Liver (tissue), 9 donors: ENCODE results near the gene MEIOC. TPM values are rescaled to one million over a fixed set of nuclear protein-coding genes. Genes with fewer than 3 reads are reported as not detected.

ENCODE experiments used
- DNase-seq: peaks from one replicate; pipeline ENCODE4 v3.0.0-alpha.2; 2017; ENCODE audit warnings: low spot score
- H3K27ac ChIP-seq, 2 donors: one replicate each; pipeline ENCODE4 v1.7.0; 2013; ENCODE audit warnings: inconsistent platforms in 2 of 2, low read length in 2 of 2, control low read depth in 1 of 2, low read depth in 1 of 2, mild to moderate bottlenecking in 1 of 2
- H3K27me3 ChIP-seq, 4 donors: one replicate each; pipeline versions ENCODE4 v1.6.1 to v1.7.0; 2013; ENCODE audit warnings: low read length in 3 of 4, inconsistent platforms in 1 of 4, mild to moderate bottlenecking in 1 of 4, moderate library complexity in 1 of 4; ENCODE audit not compliant: control insufficient read depth in 4 of 4, insufficient read depth in 4 of 4
- H3K36me3 ChIP-seq, 4 donors: one replicate each; pipeline versions ENCODE4 v1.6.1 to v1.7.0; 2013; ENCODE audit warnings: low read length in 3 of 4, mild to moderate bottlenecking in 3 of 4, low read depth in 1 of 4, moderate library complexity in 1 of 4; ENCODE audit not compliant: control insufficient read depth in 4 of 4, insufficient read depth in 3 of 4
- H3K4me1 ChIP-seq, 4 donors: one replicate each; pipeline versions ENCODE4 v1.6.1 to v1.7.0; 2013; ENCODE audit warnings: low read length in 3 of 4, mild to moderate bottlenecking in 3 of 4, moderate library complexity in 1 of 4; ENCODE audit not compliant: control insufficient read depth in 4 of 4, insufficient read depth in 4 of 4
- H3K4me3 ChIP-seq, 3 donors: one replicate each; pipeline versions ENCODE4 v1.6.1 to v1.7.0; 2013; ENCODE audit warnings: low read length in 3 of 3, control low read depth in 1 of 3, low read depth in 1 of 3, mild to moderate bottlenecking in 1 of 3
- H3K9ac ChIP-seq, 2 donors: one replicate each; pipeline ENCODE4 v1.7.0; 2013; ENCODE audit warnings: low read length in 2 of 2, mild to moderate bottlenecking in 2 of 2, moderate library complexity in 2 of 2, control low read depth in 1 of 2, low read depth in 1 of 2
- H3K9me3 ChIP-seq, 4 donors: one replicate each; pipeline versions ENCODE4 v1.6.1 to v1.7.0; 2013; ENCODE audit warnings: low read length in 3 of 4; ENCODE audit not compliant: control insufficient read depth in 4 of 4
- EGR1 ChIP-seq, 2 donors: IDR thresholded peaks; 2 replicates each; pipeline ENCODE4 v1.6.1; 2016 to 2018; ENCODE audit warnings: antibody characterized with exemption in 2 of 2, low read depth in 2 of 2
- FOXA1 ChIP-seq: IDR thresholded peaks from 2 replicates; pipeline ENCODE4 v1.6.1; 2016; ENCODE audit warnings: antibody characterized with exemption
- FOXA2 ChIP-seq: IDR thresholded peaks from 2 replicates; pipeline ENCODE4 v1.6.1; 2016; ENCODE audit warnings: antibody characterized with exemption
- GABPA ChIP-seq, 2 donors: IDR thresholded peaks in 1 of 2; conservative IDR thresholded peaks in 1 of 2; 2 replicates each; pipeline ENCODE4 v1.6.1; 2016; ENCODE audit warnings: antibody characterized with exemption in 2 of 2, mild to moderate bottlenecking in 1 of 2, moderate library complexity in 1 of 2
- HNF4A ChIP-seq, 2 donors: conservative IDR thresholded peaks; 2 replicates each; pipeline ENCODE4 v1.6.1; 2016; ENCODE audit warnings: antibody characterized with exemption in 2 of 2, mild to moderate bottlenecking in 2 of 2
- HNF4G ChIP-seq: IDR thresholded peaks from 2 replicates; pipeline ENCODE4 v1.6.1; 2016; ENCODE audit warnings: antibody characterized with exemption
- MAX ChIP-seq: IDR thresholded peaks from 2 replicates; pipeline ENCODE4 v1.6.1; 2016; ENCODE audit warnings: antibody characterized with exemption
- NR2F2 ChIP-seq: IDR thresholded peaks from 2 replicates; pipeline ENCODE4 v1.6.1; 2016; ENCODE audit warnings: antibody characterized with exemption
- RAD21 ChIP-seq, 2 donors: IDR thresholded peaks; 2 replicates each; pipeline ENCODE4 v1.6.1; 2016; ENCODE audit warnings: antibody characterized with exemption in 2 of 2, mild to moderate bottlenecking in 2 of 2
- REST ChIP-seq: IDR thresholded peaks from 2 replicates; pipeline ENCODE4 v1.6.1; 2016; ENCODE audit warnings: antibody characterized with exemption, mild to moderate bottlenecking
- RXRA ChIP-seq, 2 donors: IDR thresholded peaks; 2 replicates each; pipeline ENCODE4 v1.6.1; 2017 to 2018; ENCODE audit warnings: antibody characterized with exemption in 2 of 2, mild to moderate bottlenecking in 1 of 2
- SP1 ChIP-seq: IDR thresholded peaks from 2 replicates; pipeline ENCODE4 v1.6.1; 2018; ENCODE audit warnings: antibody characterized with exemption, mild to moderate bottlenecking
- TAF1 ChIP-seq: conservative IDR thresholded peaks from 2 replicates; pipeline ENCODE4 v1.6.1; 2016; ENCODE audit warnings: antibody characterized with exemption, mild to moderate bottlenecking
- YY1 ChIP-seq: IDR thresholded peaks from 2 replicates; pipeline ENCODE4 v1.6.1; 2016; ENCODE audit warnings: antibody characterized with exemption, mild to moderate bottlenecking
- WGBS: extraction: QIAGEN DNeasy Blood & Tissue Kit; methylation state at CpG from one replicate; pipeline ENCODE4 v1.1.7; 2013; 5-methylcytosine and 5-hydroxymethylcytosine counted together
- polyA plus RNA-seq, 2 donors: library from polyadenylated mRNA; stranded (reverse) in 1 of 2; unstranded in 1 of 2; fragments of 200-250 nt in 1 of 2; fragments of >200 nt in 1 of 2; fragmentation: Nextera tagmentation in 1 of 2; extraction: Ambion mirVana in 1 of 2; gene quantifications; one replicate each; pipeline versions ENCODE4 v1.2.1 to v1.2.3, GENCODE V29; 2013 to 2015
- total RNA-seq, 2 donors: library from RNA; depleted of rRNA; stranded (reverse); fragments of >200 nt; gene quantifications; one replicate each; pipeline ENCODE4 v1.2.3, GENCODE V29; 2014
- donor health status: healthy.
- donor health status: healthy.
- donor health status: healthy.
- donor health status: healthy.
- donor health status: healthy.

The MEIOC gene
- total and polyA plus RNA-seq, 4 donors, result 0.31 TPM; not detected in 3

GRCh38 chr17:44688675-44689476 lies 32.6 kb downstream of the MEIOC start:
- H3K9ac ChIP-seq, result peak overlapping the region; percentile 64 to 84
- peaks cover 3 to 25% (median 20%) of the 10 kb centered on the region in 4 donors for H3K4me1 ChIP-seq
- no peaks in the 10 kb centered on the region for H3K9me3 ChIP-seq
- no peak for DNase-seq
- peak overlapping the region; percentile 37 to 76 for H3K27ac ChIP-seq
- H3K27me3 ChIP-seq, result no peaks in the 10 kb centered on the region
- TF ChIP-seq YY1, result no peak
- no peak for TF ChIP-seq FOXA2
- no peak for TF ChIP-seq MAX
- no peak for TF ChIP-seq SP1
- TF ChIP-seq NR2F2, result no peak
- no peak for TF ChIP-seq REST
- TF ChIP-seq RAD21 (IDR thresholded peaks at IDR 0.05), result no peak
- no peak for TF ChIP-seq HNF4G
- TF ChIP-seq GABPA (IDR thresholded peaks at IDR 0.05 in 1 of 2, conservative IDR thresholded peaks at IDR 0.05 in 1 of 2), result no peak
- TF ChIP-seq EGR1 (IDR thresholded peaks at IDR 0.05; ENCODE audit: low read depth in 2 of 2), result no peak
- H3K36me3 ChIP-seq, result peaks cover 0 to 1% (median 1%) of the 10 kb centered on the region in 4 donors
- H3K4me3 ChIP-seq, result peak overlapping the region; percentile 92 to 96 (median 95)
- WGBS, result 4% methylated on average over 13 of the region's 13 CpGs

GRCh38 chr17:44689477-44690217 lies 33.4 kb downstream of the MEIOC start, which contains the start of gene CCDC43:
TSS of gene CCDC43 (minus strand) at chr17:44689776. CDS start at chr17:44689753, 23 bp downstream.
- WGBS, result under 1% methylated on average over 51 of the region's 51 CpGs
- peak within 1 kb of the TSS; percentile 60 to 76 for H3K27ac ChIP-seq

More at GRCh38 chr17:44689477-44690217, 33.4 kb downstream of the MEIOC start, which contains the start of gene CCDC43:
- H3K9me3 ChIP-seq, result no peaks in the 10 kb centered on the region
- peak; percentile 88 for DNase-seq
- peaks cover 3 to 25% (median 20%) of the 10 kb centered on the region in 4 donors for H3K4me1 ChIP-seq
- TF ChIP-seq SP1 (peak; percentile 9), TAF1 (peak; percentile 66), RXRA (IDR thresholded peaks at IDR 0.05) (peak; percentile 28 to 40), EGR1 (IDR thresholded peaks at IDR 0.05; ENCODE audit: low read depth in 2 of 2) (no peak), NR2F2 (peak; percentile 46), REST (peak; percentile 50), HNF4A (conservative IDR thresholded peaks at IDR 0.05) (peak in 1 of 2 donors; percentile 64), MAX (no peak), FOXA1 (no peak), YY1 (peak; percentile 99), GABPA (IDR thresholded peaks at IDR 0.05 in 1 of 2, conservative IDR thresholded peaks at IDR 0.05 in 1 of 2) (peak in 1 of 2 donors; percentile 66)
- H3K27me3 ChIP-seq, result no peaks in the 10 kb centered on the region
- H3K36me3 ChIP-seq, result no peaks in the 10 kb centered on the region
- peak within 1 kb of the TSS; percentile 92 to 96 (median 95) for H3K4me3 ChIP-seq
- H3K9ac ChIP-seq, result peak within 1 kb of the TSS; percentile 66 to 84
